Neural progenitor cell (in vitro differentiated cells): Measurements from ENCODE around the gene TLE4. TPM values are rescaled to one million over a fixed set of nuclear protein-coding genes. Genes with fewer than 3 reads are reported as not detected.

Source experiments
- DNase-seq: peaks from one replicate; pipeline ENCODE4 v3.0.0-alpha.2; 2016; ENCODE audit warnings: low spot score
- H2AFZ ChIP-seq: fragments of 200-600 bp; sonication (generic); replicated peaks from 2 replicates; pipeline ENCODE4 v1.6.1; 2016; ENCODE audit warnings: antibody characterized with exemption
- H3F3A ChIP-seq: fragments of 200-600 bp; sonication (generic); 2 replicates; pipeline ENCODE4 v1.6.1; 2016; ENCODE audit warnings: antibody characterized with exemption, low read depth
- H3K27ac ChIP-seq: fragments of 200-600 bp; sonication (generic); 2 replicates; pipeline ENCODE4 v1.5.1; 2016; ENCODE audit warnings: mild to moderate bottlenecking
- H3K27me3 ChIP-seq: fragments of 200-600 bp; sonication (generic); 2 replicates; pipeline ENCODE4 v1.6.1; 2016; ENCODE audit warnings: mild to moderate bottlenecking, moderate library complexity
- H3K36me3 ChIP-seq: fragments of 200-600 bp; sonication (generic); 2 replicates; pipeline ENCODE4 v1.5.1; 2016
- H3K4me1 ChIP-seq: fragments of 200-600 bp; sonication (generic); 2 replicates; pipeline ENCODE4 v1.6.1; 2016; ENCODE audit warnings: mixed run types
- H3K4me2 ChIP-seq: fragments of 200-600 bp; sonication (generic); 2 replicates; pipeline ENCODE4 v1.6.1; 2016
- H3K4me3 ChIP-seq: fragments of 200-600 bp; sonication (generic); 2 replicates; pipeline ENCODE4 v1.5.1; 2016
- H3K79me2 ChIP-seq: fragments of 200-600 bp; sonication (generic); 2 replicates; pipeline ENCODE4 v1.6.1; 2016; ENCODE audit warnings: low read depth
- H3K9ac ChIP-seq: fragments of 200-600 bp; sonication (generic); 2 replicates; pipeline ENCODE4 v1.6.1; 2016
- H3K9me3 ChIP-seq: fragments of 200-600 bp; sonication (generic); 2 replicates; pipeline ENCODE4 v1.5.1; 2016; ENCODE audit warnings: low read depth
- H4K20me1 ChIP-seq: fragments of 200-600 bp; sonication (generic); 2 replicates; pipeline ENCODE4 v1.6.1; 2016; ENCODE audit warnings: low read depth
- H3K27ac Mint-ChIP-seq: 3 replicates; pipeline ENCODE4 v1.8.0; 2021; ENCODE audit warnings: mixed read lengths
- H3K27me3 Mint-ChIP-seq: 2 replicates; pipeline ENCODE4 v1.8.0; 2022; ENCODE audit warnings: low read depth, mild to moderate bottlenecking, inconsistent platforms, moderate library complexity, mixed read lengths; ENCODE audit not compliant: insufficient read depth
- H3K36me3 Mint-ChIP-seq: 3 replicates; pipeline ENCODE4 v1.8.0; 2021; ENCODE audit warnings: mixed read lengths
- H3K4me1 Mint-ChIP-seq: 3 replicates; pipeline ENCODE4 v1.8.0; 2021; ENCODE audit warnings: mixed read lengths
- H3K4me3 Mint-ChIP-seq: 3 replicates; pipeline ENCODE4 v1.8.0; 2021; ENCODE audit warnings: mild to moderate bottlenecking, moderate library complexity, mixed read lengths
- H3K9me3 Mint-ChIP-seq: 3 replicates; pipeline ENCODE4 v1.8.0; 2020; ENCODE audit warnings: mixed read lengths
- CTCF ChIP-seq: fragments of 200-600 bp; sonication (generic); IDR thresholded peaks from 2 replicates; pipeline ENCODE4 v1.5.1; 2017; ENCODE audit warnings: antibody characterized with exemption, mild to moderate bottlenecking
- EZH2 ChIP-seq: fragments of 200-600 bp; sonication (generic); IDR thresholded peaks from 2 replicates; pipeline ENCODE4 v1.6.1; 2017; ENCODE audit warnings: antibody characterized with exemption, mild to moderate bottlenecking, moderate library complexity
- EZH2phosphoT487 ChIP-seq: fragments of 200-600 bp; sonication (generic); IDR thresholded peaks from 2 replicates; pipeline ENCODE4 v1.6.1; 2017; ENCODE audit warnings: antibody characterized with exemption
- total RNA-seq: library from RNA; depleted of rRNA; stranded (reverse); fragments of >200 nt; gene quantifications from 2 replicates; pipeline ENCODE4 v1.2.3, GENCODE V29; 2015; ENCODE audit warnings: low replicate concordance

TLE4 gene
- total RNA-seq, 1 donor from 2014 or later: 265 TPM

- Histone ChIP-seq H3K9me3 (no peaks in the 10 kb centered on the region), H3K36me3 (peaks cover 20% of the 10 kb centered on the region), H3K27ac (no peak overlapping the region), H2AFZ (no peak overlapping the region), H4K20me1 (peaks cover 69% of the 10 kb centered on the region), H3K79me2 (peaks cover 74% of the 10 kb centered on the region), H3F3A (peaks cover 24% of the 10 kb centered on the region), H3K9ac (peak overlapping the region; percentile 79), H3K4me3 (peak overlapping the region; percentile 96), H3K27me3 (peaks cover 6% of the 10 kb centered on the region), H3K4me2 (peak overlapping the region; percentile 88), H3K4me1 (peaks cover 41% of the 10 kb centered on the region)
- no peak for TF ChIP-seq CTCF
- Mint-ChIP-seq H3K27ac (peak overlapping the region; percentile 91), H3K4me1 (peaks cover 45% of the 10 kb centered on the region), H3K4me3 (peak overlapping the region; percentile 95), H3K27me3 (peaks cover 6% of the 10 kb centered on the region), H3K9me3 (no peaks in the 10 kb centered on the region), H3K36me3 (peaks cover 39% of the 10 kb centered on the region)
- no peak for DNase-seq
These were observed 2.4 kb downstream of the TLE4 start for GRCh38 chr9:79574136-79574535.

GRCh38 chr9:79574781-79575180 is 3.0 kb downstream of the TLE4 start:
- Histone ChIP-seq H3K79me2 (peaks cover 81% of the 10 kb centered on the region), H3K36me3 (peaks cover 26% of the 10 kb centered on the region), H3K9me3 (no peaks in the 10 kb centered on the region), H4K20me1 (peaks cover 75% of the 10 kb centered on the region), H3K4me1 (peaks cover 45% of the 10 kb centered on the region), H3K4me3 (peak overlapping the region; percentile 96), H3K27me3 (peaks cover 3% of the 10 kb centered on the region), H2AFZ (no peak overlapping the region), H3F3A (peaks cover 24% of the 10 kb centered on the region), H3K27ac (no peak overlapping the region), H3K4me2 (peak overlapping the region; percentile 88), H3K9ac (peak overlapping the region; percentile 79)
- Mint-ChIP-seq H3K36me3 (peaks cover 44% of the 10 kb centered on the region), H3K4me1 (peaks cover 50% of the 10 kb centered on the region), H3K4me3 (peak overlapping the region; percentile 95), H3K27ac (peak overlapping the region; percentile 31), H3K27me3 (peaks cover 5% of the 10 kb centered on the region), H3K9me3 (no peaks in the 10 kb centered on the region)
- TF ChIP-seq EZH2phosphoT487 (no peak), CTCF (no peak), EZH2 (no peak)
- DNase-seq: no peak

GRCh38 chr9:79575547-79575946 is 3.8 kb downstream of the TLE4 start:
- Mint-ChIP-seq H3K9me3 (no peaks in the 10 kb centered on the region), H3K4me1 (peaks cover 52% of the 10 kb centered on the region), H3K4me3 (peak overlapping the region; percentile 95), H3K36me3 (peaks cover 50% of the 10 kb centered on the region), H3K27me3 (peaks cover 5% of the 10 kb centered on the region), H3K27ac (peak overlapping the region; percentile 12)
- DNase-seq: peak; percentile 39
- Histone ChIP-seq H3K4me3 (peak overlapping the region; percentile 96), H3K9me3 (no peaks in the 10 kb centered on the region), H4K20me1 (peaks cover 83% of the 10 kb centered on the region), H3K79me2 (peaks cover 88% of the 10 kb centered on the region), H3K4me1 (peaks cover 48% of the 10 kb centered on the region), H3K9ac (no peak overlapping the region), H3F3A (peaks cover 17% of the 10 kb centered on the region), H3K4me2 (peak overlapping the region; percentile 88), H3K36me3 (peaks cover 30% of the 10 kb centered on the region), H3K27me3 (no peaks in the 10 kb centered on the region), H3K27ac (no peak overlapping the region), H2AFZ (no peak overlapping the region)
- TF ChIP-seq CTCF (no peak), EZH2phosphoT487 (no peak), EZH2 (no peak)
